Measurements from ENCODE around the gene HTR1E. TPM values are rescaled to one million over a fixed set of nuclear protein-coding genes. Genes with fewer than 3 reads are reported as not detected.

HTR1E gene
- total RNA-seq, 1 donor from 2014 or later, result not detected

- Histone ChIP-seq H3K4me3 (no peak overlapping the region), H3K36me3 (no peaks in the 10 kb centered on the region), H3K9me3 (no peaks in the 10 kb centered on the region), H3K27me3 (no peaks in the 10 kb centered on the region), H3K27ac (no peak overlapping the region), H3K4me1 (no peaks in the 10 kb centered on the region)
- no peak for DNase-seq (ENCODE audit: low spot score in 2 of 2)
- intact Hi-C loops (cut with DNase I), result no loop called here
- no peak for TF ChIP-seq CTCF (IDR thresholded peaks at IDR 0.05)
Observed at GRCh38 chr6:86943819-86944407, 6.6 kb downstream of the HTR1E start.

GRCh38 chr6:86949771-86950170, 12.4 kb downstream of the HTR1E start:
- H3K27me3 ChIP-seq, result no peaks in the 10 kb centered on the region
- intact Hi-C loops (cut with DNase I), result no loop called here

GRCh38 chr6:86952991-86953390, 15.7 kb downstream of the HTR1E start:
- H3K27ac ChIP-seq, result no peak overlapping the region
- TF ChIP-seq CTCF (IDR thresholded peaks at IDR 0.05), result no peak

More at GRCh38 chr6:86949771-86950170, 12.4 kb downstream of the HTR1E start:
- no peak for TF ChIP-seq CTCF (IDR thresholded peaks at IDR 0.05)
- no peak overlapping the region for H3K4me3 ChIP-seq
- no peaks in the 10 kb centered on the region for H3K4me1 ChIP-seq
- no peaks in the 10 kb centered on the region for H3K36me3 ChIP-seq
- no peak overlapping the region for H3K27ac ChIP-seq
- H3K9me3 ChIP-seq, result no peaks in the 10 kb centered on the region
- DNase-seq (ENCODE audit: low spot score in 2 of 2), result no peak

DNA sequence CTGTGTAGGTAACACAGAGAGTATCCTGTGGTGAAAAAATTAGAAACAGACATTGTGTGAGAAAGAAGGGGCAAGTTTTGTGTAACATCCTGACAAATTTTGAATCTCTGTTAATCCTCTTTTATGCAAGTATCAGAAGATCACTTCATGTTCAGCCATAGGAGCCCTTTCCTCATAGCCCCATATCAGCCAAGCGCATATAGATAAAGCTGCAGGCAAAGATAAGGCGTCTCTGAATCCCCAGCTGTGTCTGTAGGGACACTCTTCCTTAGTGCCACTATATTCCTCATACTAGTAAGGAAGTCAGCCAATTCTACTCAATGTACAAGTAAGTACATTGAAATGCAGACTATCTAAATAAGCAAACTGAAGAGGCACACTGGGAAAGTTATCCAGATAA, 22.3 kb downstream of the HTR1E start:
- Histone ChIP-seq H3K36me3 (no peaks in the 10 kb centered on the region), H3K4me1 (no peaks in the 10 kb centered on the region), H3K27me3 (no peaks in the 10 kb centered on the region), H3K9me3 (no peaks in the 10 kb centered on the region), H3K4me3 (no peak overlapping the region), H3K27ac (no peak overlapping the region)
- TF ChIP-seq CTCF (IDR thresholded peaks at IDR 0.05), result no peak
- intact Hi-C loops (cut with DNase I), result no loop called here
- DNase-seq (ENCODE audit: low spot score in 2 of 2), result no peak

More at GRCh38 chr6:86952991-86953390, 15.7 kb downstream of the HTR1E start:
- H3K27me3 ChIP-seq, result no peaks in the 10 kb centered on the region
- H3K4me1 ChIP-seq, result no peaks in the 10 kb centered on the region
- no peaks in the 10 kb centered on the region for H3K36me3 ChIP-seq
- DNase-seq (ENCODE audit: low spot score in 2 of 2), result no peak
- intact Hi-C loops (cut with DNase I), result no loop called here
- H3K9me3 ChIP-seq, result no peaks in the 10 kb centered on the region
- no peak overlapping the region for H3K4me3 ChIP-seq

- H3K27ac ChIP-seq, result no peak overlapping the region
- DNase-seq (ENCODE audit: low spot score in 2 of 2), result no peak
- H3K36me3 ChIP-seq, result no peaks in the 10 kb centered on the region
- H3K4me1 ChIP-seq, result no peaks in the 10 kb centered on the region
- no peak for TF ChIP-seq CTCF (IDR thresholded peaks at IDR 0.05)
- no peak overlapping the region for H3K4me3 ChIP-seq
- intact Hi-C loops (cut with DNase I), result no loop called here
- H3K9me3 ChIP-seq, result no peaks in the 10 kb centered on the region
- H3K27me3 ChIP-seq, result no peaks in the 10 kb centered on the region
Observed at GRCh38 chr6:86961455-86962200, 24.3 kb downstream of the HTR1E start.
